COLO829 (cell line): ENCODE data around the gene UBE2O.

Source experiments
- DNase-seq: peaks from one replicate; pipeline ENCODE4 v3.0.0; 2012; ENCODE audit warnings: low spot score

UBE2O gene

DNA sequence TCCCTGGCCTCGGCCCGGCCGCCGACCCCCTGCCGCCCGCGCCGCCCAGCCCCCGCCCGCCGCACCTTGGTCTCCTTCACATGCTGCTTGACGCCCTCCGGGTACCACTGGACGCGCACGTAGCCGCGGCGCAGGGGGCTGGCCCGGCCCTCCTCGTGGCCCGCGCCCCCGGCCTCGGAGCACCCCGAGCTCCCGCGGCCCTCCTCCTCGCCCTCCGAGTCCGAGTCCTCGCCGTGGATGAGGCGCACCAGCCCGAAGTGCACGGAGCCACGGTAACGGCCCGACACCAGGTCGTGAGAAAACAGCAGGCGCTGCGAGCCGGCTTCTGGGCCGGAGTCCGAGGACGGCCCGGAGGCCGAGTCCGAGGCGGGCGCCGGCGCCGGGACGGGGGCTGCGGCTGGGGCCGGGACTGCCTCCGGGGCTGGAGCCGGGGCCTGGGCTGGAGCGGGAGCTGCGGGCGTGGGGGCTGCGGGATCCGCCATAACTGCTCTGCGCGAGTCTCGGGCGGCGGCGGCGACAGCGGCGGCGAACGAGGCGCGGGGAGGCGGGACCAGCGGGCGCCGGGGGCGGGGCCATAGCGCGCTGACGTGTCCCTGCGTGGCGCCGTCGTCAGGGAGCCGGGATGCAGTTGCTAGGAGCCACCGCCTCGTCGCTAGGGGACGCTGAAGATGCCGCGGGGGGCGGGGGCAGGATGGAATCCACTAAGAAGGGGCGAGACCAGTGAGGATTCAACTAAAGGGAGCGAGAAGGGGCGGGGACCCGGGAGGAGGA lies at the start of gene UBE2O:
TSS of gene UBE2O (minus strand) at position 493 of the 771 bp plus-strand sequence. CDS start at position 482, 11 bp downstream.
- peak; percentile 92 for DNase-seq

- DNase-seq, result no peak
These were observed 48.9 kb upstream of the UBE2O start for GRCh38 chr17:76501827-76502307.

- DNase-seq, result peak; percentile 79
These were observed 48.3 kb upstream of the UBE2O start, which contains the start of gene RHBDF2 for GRCh38 chr17:76501018-76501826. RHBDF2 (minus strand) TSS chr17:76501423; CDS start chr17:76481524, 19,899 bp downstream.

DNA sequence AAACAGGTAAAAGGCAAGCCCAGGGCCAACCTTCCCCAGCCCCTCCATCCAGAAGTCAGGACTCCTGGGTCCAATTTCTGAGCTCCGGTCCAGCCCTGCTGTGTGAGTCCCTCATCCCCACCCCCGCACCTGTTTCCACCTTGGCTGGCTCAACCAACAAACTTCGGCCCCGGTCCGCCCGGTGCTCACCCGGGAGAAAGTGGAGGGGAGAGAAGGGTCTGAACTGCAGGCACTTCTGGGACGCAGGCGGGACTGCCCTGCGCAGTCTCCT lies 47.7 kb upstream of the UBE2O start:
- no peak for DNase-seq

DNA sequence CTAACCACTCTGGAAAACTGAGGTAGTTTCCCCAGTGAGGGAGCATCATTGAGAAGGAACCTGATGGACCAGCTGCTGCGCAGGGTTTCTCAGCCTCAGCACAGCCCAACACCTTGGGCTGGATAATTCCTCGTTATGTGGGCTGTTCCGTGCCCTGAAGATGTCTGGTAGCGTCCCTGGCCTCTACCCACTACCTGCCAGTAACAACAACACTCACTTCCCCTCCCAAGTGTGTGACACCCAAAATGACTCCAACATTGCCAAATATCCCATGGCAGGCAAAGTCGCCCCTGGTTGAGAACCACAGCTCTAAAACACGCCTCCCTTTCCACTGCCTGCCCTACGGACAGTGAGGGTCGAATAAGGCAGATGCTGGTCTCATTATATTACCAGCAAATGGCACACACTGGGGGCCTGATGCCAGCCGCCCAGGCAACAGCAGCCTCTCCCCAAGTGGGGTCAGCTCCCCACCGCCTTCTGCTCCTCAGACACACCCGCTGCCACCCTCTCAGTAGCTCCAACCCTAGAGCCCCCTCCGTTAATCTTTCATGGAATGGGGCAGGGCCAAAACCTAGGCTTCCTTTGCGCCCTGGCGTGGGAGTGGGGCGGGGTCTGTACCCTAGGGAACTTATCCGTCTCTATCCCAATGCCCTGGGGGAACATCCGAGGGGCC lies 47.3 kb upstream of the UBE2O start:
- DNase-seq, result no peak

DNA sequence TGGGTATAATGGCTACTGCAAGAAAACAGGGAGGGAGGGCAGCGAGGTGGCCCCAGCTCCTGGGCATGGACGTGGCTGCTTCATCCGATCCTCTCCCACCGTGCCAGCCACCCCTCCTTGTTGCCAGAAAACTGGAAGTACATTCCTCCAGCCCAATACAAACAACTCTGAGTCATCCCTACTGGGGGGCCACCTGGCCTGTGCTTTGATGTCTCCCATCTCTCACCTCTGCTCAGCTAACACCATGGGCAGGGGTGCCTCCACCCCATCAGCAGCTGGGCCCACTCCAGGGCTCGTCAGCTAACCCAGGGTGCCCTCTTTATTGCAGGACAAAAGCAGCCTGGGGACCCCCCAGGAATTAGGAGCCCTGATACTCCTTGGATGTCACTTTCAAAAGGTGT lies 46.3 kb upstream of the UBE2O start:
- DNase-seq, result no peak

DNA sequence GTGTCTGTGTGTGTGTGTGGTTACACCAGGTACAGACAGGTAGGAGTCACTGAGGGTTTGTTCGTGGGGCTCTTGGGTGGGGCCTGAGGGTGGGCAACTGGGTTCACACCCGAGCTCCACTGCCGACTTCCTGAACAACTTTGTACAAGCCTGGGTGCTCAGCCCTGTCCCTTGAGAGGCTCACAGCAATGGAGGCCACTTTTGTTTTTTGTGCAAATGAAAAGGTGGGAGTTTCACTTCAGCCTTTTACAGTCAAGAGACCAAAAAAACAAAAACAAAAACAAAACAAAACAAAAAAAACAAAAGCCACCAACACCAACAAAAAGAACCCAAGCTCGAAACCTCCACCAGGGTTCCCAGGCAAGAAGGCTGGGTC lies 45.9 kb upstream of the UBE2O start:
- DNase-seq, result no peak

DNA sequence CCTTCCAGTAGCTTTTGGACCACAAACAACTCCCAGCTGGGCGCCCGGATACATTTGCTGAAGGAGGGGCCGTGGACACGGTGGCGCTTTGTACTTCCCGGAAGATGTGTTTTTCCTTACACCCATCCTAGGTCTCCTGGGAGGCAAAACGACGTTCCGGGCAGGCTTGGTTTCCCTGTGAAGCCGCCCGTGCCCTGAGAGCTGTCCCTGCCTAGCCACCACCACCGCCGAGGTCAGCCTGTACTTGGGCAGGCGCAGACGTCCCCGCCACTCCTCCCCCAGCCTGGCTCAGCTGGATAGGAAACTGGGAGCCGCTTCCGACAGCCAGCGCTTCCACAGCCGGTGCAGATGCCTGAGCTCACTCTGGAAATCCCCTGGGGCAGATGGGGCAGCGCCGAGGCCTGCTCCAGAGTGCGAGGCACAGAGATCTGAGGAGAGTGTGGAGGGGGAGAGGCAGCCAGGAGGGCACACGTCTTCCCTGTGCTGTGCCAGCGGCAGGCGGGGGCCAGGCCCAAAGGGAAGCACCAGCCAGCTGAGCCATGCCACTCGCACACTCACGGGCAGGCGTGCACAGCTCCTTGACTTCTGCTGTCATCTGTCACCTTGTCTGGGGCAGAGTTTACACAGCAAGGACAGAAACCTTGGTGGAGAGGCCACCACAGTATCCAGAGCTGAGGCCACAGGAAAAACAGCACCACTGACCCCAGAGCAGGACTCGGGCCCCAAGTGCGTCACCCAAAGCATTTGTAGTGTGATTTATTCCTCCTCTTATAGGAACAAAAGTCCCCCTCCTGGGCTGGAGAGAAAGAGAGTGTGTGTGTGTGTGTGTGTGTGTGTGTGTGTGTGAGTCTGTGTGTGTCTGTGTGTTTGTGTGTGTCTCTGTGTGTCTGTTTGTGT lies 45.3 kb upstream of the UBE2O start:
- peak; percentile 39 for DNase-seq

- no peak for DNase-seq
These were observed 44.7 kb upstream of the UBE2O start for GRCh38 chr17:76497699-76497978.

- no peak for DNase-seq
These were observed 43.5 kb upstream of the UBE2O start for GRCh38 chr17:76496464-76496863.

DNA sequence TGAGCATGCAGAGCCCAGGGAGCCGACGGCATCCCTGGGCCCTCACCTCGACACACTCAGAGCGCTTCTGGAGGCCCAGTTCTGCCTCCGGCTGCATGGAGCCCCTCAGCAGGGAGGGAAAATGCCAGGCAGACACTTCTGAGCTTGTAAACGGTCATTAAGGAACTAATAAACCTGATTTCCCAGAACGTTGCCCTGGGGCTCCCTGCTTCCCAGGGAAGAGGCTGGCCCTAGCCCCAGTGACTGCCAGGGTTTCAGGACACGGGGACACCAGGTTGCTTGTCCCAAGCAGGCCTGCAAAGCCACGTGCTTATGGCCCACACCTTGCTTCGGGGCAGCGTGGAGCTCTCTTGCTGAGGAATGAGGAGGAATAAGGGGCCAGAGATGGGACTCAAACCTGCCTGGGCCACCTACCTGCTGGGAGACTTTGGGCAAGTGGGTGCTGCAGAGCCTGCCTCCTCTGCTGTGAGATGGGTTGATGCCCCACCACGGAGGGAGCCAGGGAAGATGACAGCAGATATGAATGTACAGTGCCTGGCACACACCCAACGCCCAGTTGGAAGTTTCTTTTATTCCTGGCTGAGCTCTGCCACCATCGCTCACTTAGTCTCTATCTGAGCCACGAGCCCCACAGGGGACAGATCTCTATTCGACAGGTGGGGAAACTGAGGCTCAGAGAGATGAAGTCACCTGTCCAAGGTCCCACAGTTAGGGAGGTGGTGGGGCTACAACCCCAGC lies 42.9 kb upstream of the UBE2O start:
- DNase-seq, result no peak

- no peak for DNase-seq
These were observed 40.7 kb upstream of the UBE2O start for GRCh38 chr17:76493505-76494167.

GRCh38 chr17:76492989-76493501 lies 40.1 kb upstream of the UBE2O start:
- DNase-seq, result no peak

- DNase-seq, result no peak
These were observed 39.4 kb upstream of the UBE2O start for GRCh38 chr17:76492123-76492988.

DNA sequence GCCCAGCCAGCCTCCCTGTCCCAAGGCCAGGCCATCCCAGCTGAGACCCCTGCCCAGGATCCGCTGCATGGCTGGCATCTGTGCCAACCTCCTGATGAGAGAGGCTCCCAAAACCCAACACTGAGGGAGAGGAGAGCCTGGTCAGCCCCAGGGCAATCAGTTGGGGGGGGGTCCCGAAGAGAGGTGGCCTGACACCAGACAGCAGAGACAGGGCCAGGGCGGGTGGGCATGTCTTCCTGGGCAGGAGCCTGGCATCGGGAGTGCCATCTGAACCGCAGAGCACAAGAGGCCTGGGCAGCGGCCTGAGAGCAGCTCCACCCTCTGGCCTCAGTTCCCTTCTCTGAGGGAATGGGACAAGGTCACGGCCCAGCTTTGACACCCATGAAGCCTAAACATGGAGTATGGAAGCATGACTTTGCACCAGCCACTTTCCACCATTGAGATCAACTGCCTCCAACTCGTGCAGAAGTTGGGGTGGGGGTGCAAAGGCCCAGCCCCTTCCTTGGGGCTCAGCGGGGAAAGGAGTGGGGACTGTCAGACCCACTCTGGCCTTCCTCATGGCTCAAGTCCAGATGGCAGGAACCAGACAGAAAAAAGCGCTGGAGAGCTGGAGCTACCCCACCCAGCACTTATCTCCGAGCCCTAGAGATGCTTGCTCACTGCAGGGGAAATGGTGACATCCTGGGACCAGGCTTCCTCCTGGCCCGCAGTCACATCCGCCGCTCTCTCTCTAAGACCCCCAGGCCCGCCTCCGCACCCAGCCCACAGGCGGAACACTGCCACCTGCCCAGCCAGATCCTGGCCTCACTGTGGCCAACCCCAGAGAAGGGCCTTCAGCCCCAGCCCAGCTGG lies 38.5 kb upstream of the UBE2O start:
- no peak for DNase-seq

DNA sequence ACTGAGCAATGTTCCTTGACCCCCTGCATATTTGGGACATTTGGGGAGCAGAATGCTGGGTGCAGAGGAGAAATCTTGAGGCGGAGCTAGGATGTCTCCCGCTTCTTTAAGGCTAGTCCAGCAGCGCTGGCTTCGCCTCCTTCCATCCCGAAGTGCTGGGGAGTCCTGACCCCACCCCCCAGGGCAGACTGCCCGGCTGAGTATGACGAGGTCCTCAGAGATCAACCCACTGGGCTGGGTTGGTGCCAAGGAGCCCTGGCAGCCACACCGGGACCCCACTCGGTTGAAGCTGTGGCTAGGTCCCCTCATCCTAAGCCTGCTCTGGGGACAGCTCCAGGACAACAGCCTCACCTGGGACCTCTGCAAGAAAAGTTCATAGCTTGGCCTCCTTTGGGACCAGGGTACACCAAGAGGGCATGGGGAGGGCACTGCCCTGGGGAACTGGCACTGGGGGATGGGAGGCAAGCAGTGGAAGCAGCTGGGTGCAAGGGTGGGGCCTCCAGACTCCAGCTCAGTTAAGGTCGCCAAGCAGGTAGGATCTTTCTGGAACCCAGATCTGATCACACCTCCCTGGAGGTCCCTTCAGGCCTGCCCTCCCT lies 37.3 kb upstream of the UBE2O start:
- no peak for DNase-seq

GRCh38 chr17:76487451-76488192 lies 34.7 kb upstream of the UBE2O start:
- no peak for DNase-seq
